Stimulated activated CD8-positive, alpha-beta memory T cell treated with anti-CD3 and anti-CD28 coated beads, Interleukin-15, amount 100 ng/mL, for 1 hour (primary cell): ENCODE results near the gene LUZP2.

ENCODE experiments used
- DNase-seq: peaks from one replicate; pipeline ENCODE4 v3.0.0-alpha.2; 2020; ENCODE audit warnings: low read depth

Gene LUZP2

DNA sequence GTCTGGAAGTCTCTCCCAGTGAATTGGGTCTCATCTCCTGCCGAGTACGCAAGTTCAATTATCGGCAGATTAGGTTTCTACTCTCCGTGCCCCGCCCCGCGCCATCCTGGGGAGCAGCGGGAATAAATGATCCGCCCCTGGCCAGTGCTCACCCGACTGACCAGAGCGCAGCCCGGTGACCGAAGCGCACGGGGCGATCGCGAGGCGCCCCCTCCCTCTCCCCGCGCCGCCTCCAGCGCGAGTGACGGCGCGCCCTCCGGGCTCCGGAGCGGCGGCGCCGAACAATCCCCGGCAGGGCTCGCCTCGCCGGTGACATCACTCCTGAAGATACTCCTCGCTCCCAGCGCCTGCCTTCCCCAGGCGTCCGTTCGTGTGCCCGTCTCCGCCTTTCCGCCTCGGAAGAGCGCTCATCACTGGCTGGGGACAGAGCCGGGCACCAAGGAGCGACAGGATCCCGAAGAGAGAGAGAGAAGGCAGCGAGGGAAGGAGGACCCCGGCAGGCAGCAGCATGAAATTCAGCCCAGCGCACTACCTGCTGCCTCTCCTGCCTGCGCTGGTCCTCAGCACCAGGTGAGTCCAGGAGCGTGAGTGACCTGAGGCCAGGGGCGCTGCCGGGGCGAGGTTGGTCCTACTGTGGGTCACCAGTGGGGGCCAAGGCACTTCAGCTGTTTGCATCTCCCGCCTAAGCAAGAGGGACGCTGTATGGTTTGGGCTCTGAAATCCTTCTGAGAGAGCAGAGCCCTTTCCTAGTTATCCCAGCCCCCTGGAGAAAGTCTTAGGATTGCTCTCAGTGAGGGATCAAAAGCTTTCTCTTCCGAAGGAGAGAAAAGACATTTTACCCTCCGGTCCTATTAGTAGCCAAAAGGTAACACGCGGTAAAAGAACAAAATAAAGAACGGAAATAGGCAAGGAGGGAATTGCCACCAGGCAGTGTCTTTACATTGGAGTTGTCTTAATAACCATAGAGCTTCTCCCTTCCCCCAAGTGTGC, at the start of gene LUZP2:
Gene LUZP2, plus strand, starts transcription at position 318 of the 990 bp plus-strand sequence.
- no peak for DNase-seq

- no peak for DNase-seq
Measured at GRCh38 chr11:24453129-24453718, 43.6 kb upstream of the LUZP2 start.

DNA sequence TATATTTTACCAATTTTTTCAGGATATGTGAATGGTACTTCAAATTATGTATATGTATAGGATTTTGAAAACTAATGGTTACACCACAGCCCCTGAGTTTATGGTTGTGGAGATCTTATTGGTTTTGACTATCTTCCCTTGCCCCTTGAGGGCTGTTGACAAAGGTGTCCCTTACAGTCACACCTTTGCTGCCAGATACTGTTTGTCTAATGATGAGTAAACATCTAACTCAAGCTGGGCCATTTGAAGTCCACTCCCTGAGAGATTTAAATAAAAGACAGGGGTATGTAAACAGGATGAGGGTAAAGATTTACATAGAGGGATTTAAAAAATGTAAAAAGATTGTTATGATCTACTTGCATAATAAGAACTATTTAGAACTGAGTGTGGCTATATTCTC, 38.9 kb upstream of the LUZP2 start:
- DNase-seq = no peak

- no peak for DNase-seq
Measured at GRCh38 chr11:24470431-24470830, 26.4 kb upstream of the LUZP2 start.

DNA sequence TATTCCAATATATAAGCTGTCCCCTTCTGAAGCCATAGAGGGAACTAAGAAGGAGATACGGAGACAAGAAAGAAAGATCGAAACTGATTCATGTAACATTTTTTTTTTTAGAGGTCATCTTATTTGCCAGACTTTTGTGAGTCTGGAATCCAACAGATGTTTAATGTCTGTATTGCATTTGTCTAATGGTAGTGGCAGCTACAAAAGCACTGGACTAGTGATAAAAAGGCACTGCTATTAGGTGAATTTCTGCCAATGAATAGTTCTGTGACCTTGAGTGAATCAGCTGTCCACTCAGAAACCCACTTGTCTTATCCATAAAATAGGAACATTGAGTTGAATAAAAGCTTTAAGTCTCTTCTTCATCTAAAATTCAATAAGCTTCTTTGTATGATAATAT, 25.8 kb upstream of the LUZP2 start:
- no peak for DNase-seq

GRCh38 chr11:24478718-24479117, 18.1 kb upstream of the LUZP2 start:
- DNase-seq = no peak

DNA sequence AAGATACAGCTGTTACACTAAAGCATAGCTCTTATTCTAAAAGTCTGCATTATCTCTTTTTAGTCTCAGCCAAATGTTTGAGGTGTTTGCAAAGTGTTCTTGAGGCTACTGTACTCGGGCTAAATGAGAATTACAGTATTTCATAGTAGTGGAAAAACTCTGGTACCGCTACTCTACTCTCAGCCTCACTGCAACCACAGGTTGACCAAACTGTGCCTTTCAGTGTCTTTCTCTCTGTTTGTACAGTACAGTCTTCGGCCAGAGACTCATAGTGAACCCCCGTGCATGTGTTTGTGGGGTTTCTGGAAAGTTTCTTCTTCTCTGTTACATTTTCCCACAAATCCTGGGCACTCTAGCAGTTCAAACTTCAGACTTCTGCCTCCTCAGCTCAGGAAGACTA, 7.4 kb upstream of the LUZP2 start:
- DNase-seq = no peak

- no peak for DNase-seq
Measured at GRCh38 chr11:24496386-24496735, 492 bp upstream of the LUZP2 start.

DNA sequence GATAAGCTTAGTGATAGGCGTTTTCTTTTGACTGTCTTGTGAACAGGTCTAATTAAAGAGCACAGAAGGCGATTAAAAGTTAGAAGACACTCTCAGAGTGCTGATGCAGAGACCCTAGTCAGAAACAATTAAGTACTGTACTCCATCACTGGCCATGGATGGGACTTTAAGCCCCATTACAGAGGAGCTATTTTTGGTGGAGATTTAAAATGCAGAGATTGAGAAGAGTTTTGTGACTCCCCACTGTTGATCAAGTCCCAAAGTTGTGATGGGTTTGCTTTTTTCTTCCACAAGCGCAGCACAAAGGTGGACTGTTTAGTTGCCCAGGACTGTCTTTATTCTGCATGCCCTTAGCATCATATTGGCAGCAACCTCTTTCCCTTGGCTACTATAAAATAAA, 978 bp downstream of the LUZP2 start:
- DNase-seq = no peak

DNA sequence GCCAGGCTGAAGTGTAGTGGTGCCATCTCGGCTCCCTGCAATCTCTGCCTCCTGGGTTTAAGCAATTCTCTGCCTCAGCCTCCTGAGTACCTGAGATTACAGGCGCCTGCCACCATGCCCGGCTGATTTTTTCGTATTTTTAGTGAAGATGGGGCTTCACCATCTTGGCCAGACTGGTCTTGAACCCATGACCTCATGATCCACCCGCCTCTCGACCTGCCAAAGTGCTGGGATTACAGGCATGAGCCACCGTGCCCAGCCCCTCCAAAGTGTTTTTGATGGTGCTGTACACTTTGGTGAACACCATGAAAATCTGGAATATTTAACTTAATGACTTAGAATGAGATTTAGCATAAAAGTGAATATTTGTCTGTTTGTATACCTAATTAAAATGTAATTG, 5.6 kb downstream of the LUZP2 start:
- no peak for DNase-seq

- DNase-seq = no peak
Measured at GRCh38 chr11:24509114-24509513, 12.3 kb downstream of the LUZP2 start.

GRCh38 chr11:24511511-24511910, 14.7 kb downstream of the LUZP2 start:
- DNase-seq = no peak

DNA sequence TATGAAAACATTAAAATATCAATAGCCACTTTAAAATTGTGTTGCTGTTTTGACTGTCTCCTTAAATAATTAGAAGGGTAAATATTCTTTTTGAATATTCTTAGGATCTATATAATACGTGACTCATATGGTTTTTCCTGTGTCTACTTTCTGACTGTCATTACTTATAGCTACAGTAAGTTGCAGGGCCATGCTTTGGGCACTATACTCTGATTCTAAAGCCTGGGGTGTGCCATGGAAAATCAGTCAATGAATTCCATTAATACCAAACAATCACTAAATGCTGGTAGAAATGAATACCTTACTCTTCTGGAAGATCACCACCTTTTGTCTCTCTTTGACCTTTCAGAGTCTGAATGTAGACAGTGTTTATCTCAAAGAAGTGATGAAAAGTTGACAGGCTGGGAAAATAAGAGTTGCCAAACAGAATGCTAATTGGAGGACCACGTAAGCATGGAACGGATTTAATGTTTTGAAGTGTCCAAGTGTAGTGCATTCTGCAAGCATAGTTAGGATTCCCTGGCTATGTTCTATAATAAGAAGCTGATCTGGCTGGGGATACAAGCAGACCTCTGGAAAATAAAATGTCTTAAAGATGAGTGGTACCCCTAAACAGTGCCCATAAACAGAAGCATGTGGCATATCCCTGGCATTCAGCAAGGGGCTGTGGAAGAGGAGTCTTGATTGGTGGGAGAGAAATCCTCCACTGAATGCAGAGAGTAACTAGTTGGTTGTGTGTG, 16.8 kb downstream of the LUZP2 start:
- no peak for DNase-seq

- DNase-seq = no peak
Measured at GRCh38 chr11:24514219-24514594, 17.4 kb downstream of the LUZP2 start.

- DNase-seq = no peak
Measured at GRCh38 chr11:24515632-24516031, 18.8 kb downstream of the LUZP2 start.

GRCh38 chr11:24516638-24517037, 19.8 kb downstream of the LUZP2 start:
- DNase-seq = no peak

DNA sequence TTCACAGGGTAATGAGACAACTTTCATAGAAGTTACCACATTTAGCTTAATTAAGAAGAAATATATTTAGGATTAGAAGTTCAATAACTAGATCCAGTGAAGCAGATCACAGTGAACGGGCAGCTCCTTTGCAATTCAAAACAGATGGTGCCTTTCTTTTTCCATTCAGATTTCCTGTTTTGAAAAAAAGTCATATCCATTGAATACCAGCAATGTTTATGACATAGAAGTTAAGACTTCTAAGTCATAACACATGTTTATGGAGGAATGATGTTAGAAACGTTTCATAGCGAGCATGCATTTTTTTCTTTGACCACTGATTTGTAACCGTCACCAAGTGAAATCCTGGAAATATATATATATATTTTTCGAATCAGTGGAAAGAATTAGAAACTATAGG, 24.7 kb downstream of the LUZP2 start:
- no peak for DNase-seq

- no peak for DNase-seq
Measured at GRCh38 chr11:24524156-24524555, 27.3 kb downstream of the LUZP2 start.

- no peak for DNase-seq
Measured at GRCh38 chr11:24531528-24531927, 34.7 kb downstream of the LUZP2 start.

DNA sequence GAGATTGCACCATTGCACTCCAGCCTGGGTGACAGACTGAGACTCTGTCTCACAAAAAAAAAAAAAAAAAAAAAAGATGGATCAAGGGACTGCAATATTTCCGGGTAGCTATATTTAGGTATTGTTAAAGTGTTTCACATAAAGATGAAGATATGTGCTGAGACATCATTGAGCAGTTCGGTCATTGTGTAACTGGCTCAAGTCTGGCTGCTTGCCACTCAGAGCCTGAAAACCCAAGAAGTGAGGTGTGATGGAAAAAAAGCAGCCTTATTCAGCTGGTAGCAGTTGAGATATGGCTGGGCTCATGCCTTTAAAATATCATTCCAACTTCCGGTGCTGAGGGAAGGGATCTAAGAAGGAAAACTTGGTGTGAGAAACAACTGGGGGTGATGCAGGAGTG, 46.9 kb downstream of the LUZP2 start:
- no peak for DNase-seq

- no peak for DNase-seq
Measured at GRCh38 chr11:24556693-24557092, 59.8 kb downstream of the LUZP2 start.

DNA sequence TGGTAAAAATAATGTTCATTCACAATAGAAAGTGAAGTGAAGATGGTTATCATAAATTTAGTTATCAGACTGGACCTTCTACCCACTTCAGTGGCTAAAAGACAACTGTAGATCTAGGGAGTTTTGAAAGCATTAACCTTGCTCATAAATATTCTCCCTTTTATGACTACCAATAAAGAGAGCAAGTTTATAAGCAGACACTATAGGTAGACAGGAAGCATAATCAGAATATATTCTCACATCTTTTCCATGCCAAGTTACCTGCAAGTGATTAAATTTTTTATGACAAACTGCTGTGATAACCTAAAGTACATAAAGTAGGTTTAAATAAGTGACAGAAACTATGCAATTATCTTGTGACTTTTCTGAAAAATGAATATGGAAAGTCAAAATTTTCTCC, 62.5 kb downstream of the LUZP2 start:
- DNase-seq = no peak

DNA sequence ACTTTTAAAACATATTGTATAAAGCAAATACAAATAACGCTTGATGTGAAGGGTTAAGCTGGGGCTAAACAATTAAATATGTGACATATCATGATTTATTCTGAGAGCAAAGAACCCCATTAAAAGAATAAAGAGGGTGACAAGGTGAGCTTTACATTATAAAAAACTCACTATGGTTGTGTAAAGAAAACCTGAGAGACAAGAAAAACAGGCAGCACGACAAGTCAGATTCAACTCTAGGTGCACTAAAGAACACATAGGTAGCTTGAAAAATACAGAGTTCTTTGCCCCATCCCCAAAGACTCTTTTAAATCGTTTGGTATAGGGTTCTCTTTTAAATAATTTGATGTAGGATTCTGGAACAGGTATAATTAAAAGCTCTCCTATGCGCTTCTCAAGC, 63.5 kb downstream of the LUZP2 start:
- no peak for DNase-seq
